Loucy (cell line): ENCODE measurements around the gene KCNQ4.

Experiments
- H2AFZ ChIP-seq: fragments of 200-600 bp; sonication (generic); 2 replicates; pipeline ENCODE4 v1.6.0; 2016; ENCODE audit warnings: antibody characterized with exemption, mild to moderate bottlenecking, low read length, moderate library complexity
- H3F3A ChIP-seq: fragments of 200-600 bp; 2 replicates; pipeline ENCODE4 v1.6.0; 2016; ENCODE audit warnings: antibody characterized with exemption, low read depth, mild to moderate bottlenecking
- H3K27me3 ChIP-seq: fragments of 200-600 bp; sonication (generic); 2 replicates; pipeline ENCODE4 v1.6.1; 2014; ENCODE audit warnings: low read length, mild to moderate bottlenecking; ENCODE audit not compliant: insufficient read depth, poor library complexity, severe bottlenecking
- H3K36me3 ChIP-seq: fragments of 200-600 bp; sonication (generic); 2 replicates; pipeline ENCODE4 v1.6.1; 2016; ENCODE audit warnings: low read length; ENCODE audit not compliant: insufficient read depth
- H3K4me1 ChIP-seq: fragments of 200-600 bp; sonication (generic); 2 replicates; pipeline ENCODE4 v1.5.1; 2014; ENCODE audit warnings: low read length, mild to moderate bottlenecking; ENCODE audit not compliant: insufficient read depth, poor library complexity, severe bottlenecking
- H3K4me2 ChIP-seq: fragments of 200-600 bp; sonication (generic); 2 replicates; pipeline ENCODE4 v1.6.0; 2014; ENCODE audit warnings: antibody characterized with exemption, low read length, low read depth, mild to moderate bottlenecking; ENCODE audit not compliant: poor library complexity, severe bottlenecking
- H3K4me3 ChIP-seq: fragments of 200-600 bp; sonication (generic); 2 replicates; pipeline ENCODE4 v1.5.1; 2014; ENCODE audit warnings: low read length, mild to moderate bottlenecking, mixed read lengths; ENCODE audit not compliant: poor library complexity, severe bottlenecking
- H3K79me2 ChIP-seq: fragments of 200-600 bp; sonication (generic); 2 replicates; pipeline ENCODE4 v1.6.1; 2014; ENCODE audit warnings: low read length; ENCODE audit not compliant: insufficient read depth
- H3K9ac ChIP-seq: fragments of 200-600 bp; sonication (generic); 2 replicates; pipeline ENCODE4 v1.6.0; 2014; ENCODE audit warnings: mild to moderate bottlenecking, low read depth, low read length, moderate library complexity; ENCODE audit not compliant: poor library complexity, severe bottlenecking
- H3K9me2 ChIP-seq: fragments of 200-600 bp; sonication (generic); replicated peaks from 2 replicates; pipeline ENCODE4 v1.6.1; 2016; ENCODE audit warnings: low read depth, low read length, mixed read lengths
- H3K9me3 ChIP-seq: fragments of 200-600 bp; sonication (generic); 2 replicates; pipeline ENCODE4 v1.6.1; 2014; ENCODE audit warnings: mild to moderate bottlenecking, antibody characterized with exemption, low read length, low read depth; ENCODE audit not compliant: insufficient read depth
- H4K20me1 ChIP-seq: fragments of 200-600 bp; sonication (generic); 2 replicates; pipeline ENCODE4 v1.6.0; 2014; ENCODE audit warnings: antibody characterized with exemption, low read length, mild to moderate bottlenecking; ENCODE audit not compliant: insufficient read depth, poor library complexity, severe bottlenecking
- CTCF ChIP-seq: fragments of 200-600 bp; sonication (generic); conservative IDR thresholded peaks from 2 replicates; pipeline ENCODE4 v1.5.1; 2014; ENCODE audit warnings: mild to moderate bottlenecking, antibody characterized with exemption, low read length
- EZH2phosphoT487 ChIP-seq: fragments of 200-600 bp; IDR thresholded peaks from 2 replicates; pipeline ENCODE4 v1.6.1; 2018; ENCODE audit warnings: antibody characterized with exemption, mild to moderate bottlenecking, moderate library complexity, borderline replicate concordance

Gene KCNQ4

GRCh38 chr1:40786171-40786994 lies 2.8 kb downstream of the KCNQ4 start:
- Histone ChIP-seq H3K36me3 (no peaks in the 10 kb centered on the region), H3K79me2 (no peaks in the 10 kb centered on the region), H3K9me3 (no peaks in the 10 kb centered on the region), H3K27me3 (no peaks in the 10 kb centered on the region), H3K9me2 (no peaks in the 10 kb centered on the region), H3F3A (no peaks in the 10 kb centered on the region), H4K20me1 (no peaks in the 10 kb centered on the region), H2AFZ (no peak overlapping the region), H3K4me1 (peaks cover 7% of the 10 kb centered on the region), H3K4me2 (no peak overlapping the region), H3K9ac (no peak overlapping the region), H3K4me3 (no peak overlapping the region)
- TF ChIP-seq EZH2phosphoT487 (no peak), CTCF (no peak)

- no peak for TF ChIP-seq EZH2phosphoT487
- TF ChIP-seq CTCF: no peak
- Histone ChIP-seq H2AFZ (no peak overlapping the region), H4K20me1 (no peaks in the 10 kb centered on the region), H3K9me2 (no peaks in the 10 kb centered on the region), H3K4me1 (peaks cover 7% of the 10 kb centered on the region), H3F3A (no peaks in the 10 kb centered on the region), H3K9ac (no peak overlapping the region), H3K36me3 (no peaks in the 10 kb centered on the region), H3K79me2 (no peaks in the 10 kb centered on the region), H3K27me3 (no peaks in the 10 kb centered on the region), H3K4me3 (no peak overlapping the region), H3K9me3 (no peaks in the 10 kb centered on the region), H3K4me2 (no peak overlapping the region)
Measured at GRCh38 chr1:40786995-40787705, 3.6 kb downstream of the KCNQ4 start.

GRCh38 chr1:40787737-40788560 lies 4.4 kb downstream of the KCNQ4 start:
- Histone ChIP-seq H3K4me3 (no peak overlapping the region), H2AFZ (no peak overlapping the region), H3K9ac (no peak overlapping the region), H3K36me3 (no peaks in the 10 kb centered on the region), H3F3A (no peaks in the 10 kb centered on the region), H3K4me2 (no peak overlapping the region), H3K27me3 (no peaks in the 10 kb centered on the region), H3K9me2 (no peaks in the 10 kb centered on the region), H3K4me1 (peaks cover 7% of the 10 kb centered on the region), H3K79me2 (no peaks in the 10 kb centered on the region), H3K9me3 (no peaks in the 10 kb centered on the region), H4K20me1 (no peaks in the 10 kb centered on the region)
- no peak for TF ChIP-seq CTCF
- no peak for TF ChIP-seq EZH2phosphoT487
